Keratinocyte (primary cell): ENCODE results near the gene GOLGB1. TPM values are rescaled to one million over a fixed set of nuclear protein-coding genes. Genes with fewer than 3 reads are reported as not detected.

Experiments used
- DNase-seq: peaks from one replicate; pipeline ENCODE4 v3.0.0-alpha.2; 2011; ENCODE audit warnings: low read depth, missing footprints, low spot score
- FAIRE-seq: peaks from 2 replicates; lab custom pipeline; 2011; peaks lifted over from hg19 to GRCh38; lab: Jason Lieb, UNC
- H2AFZ ChIP-seq: 2 replicates; pipeline ENCODE4 v1.6.0; 2012; ENCODE audit warnings: low read length, control low read depth, inconsistent platforms; ENCODE audit not compliant: control insufficient read depth
- H3K27ac ChIP-seq: 2 replicates; pipeline ENCODE4 v1.5.1; 2011; ENCODE audit warnings: low read length; ENCODE audit not compliant: control insufficient read depth, insufficient read depth
- H3K27me3 ChIP-seq: 3 replicates; pipeline ENCODE4 v1.6.0; 2011; ENCODE audit warnings: low read length; ENCODE audit not compliant: control insufficient read depth, insufficient read depth; ENCODE audit errors: extremely low read depth
- H3K36me3 ChIP-seq, 2 experiments: 2 replicates in 1 of 2; 3 replicates in 1 of 2; pipeline ENCODE4 v1.5.1; 2011; ENCODE audit warnings: low read length in 2 of 2, mild to moderate bottlenecking in 1 of 2; ENCODE audit not compliant: control insufficient read depth in 2 of 2, insufficient read depth in 2 of 2; ENCODE audit errors: extremely low read depth in 1 of 2
- H3K4me1 ChIP-seq: 3 replicates; pipeline ENCODE4 v1.5.1; 2011; ENCODE audit warnings: low read length; ENCODE audit not compliant: control insufficient read depth, insufficient read depth; ENCODE audit errors: extremely low read depth
- H3K4me2 ChIP-seq: 3 replicates; pipeline ENCODE4 v1.6.0; 2011; ENCODE audit warnings: low read depth, low read length; ENCODE audit not compliant: control insufficient read depth, insufficient read depth; ENCODE audit errors: extremely low read depth
- H3K4me3 ChIP-seq, 3 experiments: fragments of 200-600 bp in 1 of 3; sonication (generic) in 1 of 3; 2 replicates in 2 of 3; 3 replicates in 1 of 3; pipeline ENCODE4 v1.5.1; 2011 to 2016; ENCODE audit warnings: low read length in 3 of 3, mild to moderate bottlenecking in 3 of 3, control low read depth in 2 of 3, inconsistent platforms in 1 of 3, low read depth in 1 of 3, mixed read lengths in 1 of 3, mixed run types in 1 of 3, moderate library complexity in 1 of 3; ENCODE audit not compliant: control insufficient read depth in 2 of 3, insufficient read depth in 2 of 3; ENCODE audit errors: extremely low read depth in 1 of 3
- H3K79me2 ChIP-seq: 2 replicates; pipeline ENCODE4 v1.6.0; 2012; ENCODE audit warnings: low read length; ENCODE audit not compliant: control insufficient read depth, insufficient read depth
- H3K9ac ChIP-seq: 3 replicates; pipeline ENCODE4 v1.6.0; 2011; ENCODE audit warnings: low read length; ENCODE audit not compliant: control insufficient read depth, insufficient read depth; ENCODE audit errors: extremely low read depth
- H3K9me1 ChIP-seq: 3 replicates; pipeline ENCODE4 v1.6.0; 2011; ENCODE audit warnings: low read length; ENCODE audit not compliant: control insufficient read depth, insufficient read depth; ENCODE audit errors: extremely low read depth
- H3K9me3 ChIP-seq: 2 replicates; pipeline ENCODE4 v1.5.1; 2012; ENCODE audit warnings: low read depth, low read length; ENCODE audit not compliant: control insufficient read depth
- H4K20me1 ChIP-seq: 3 replicates; pipeline ENCODE4 v1.6.0; 2011; ENCODE audit warnings: low read length; ENCODE audit not compliant: control insufficient read depth, insufficient read depth; ENCODE audit errors: extremely low read depth
- EZH2 ChIP-seq: IDR thresholded peaks from one replicate; pipeline ENCODE4 v1.6.1; 2012; ENCODE audit warnings: inconsistent platforms, mild to moderate bottlenecking, low read length, moderate library complexity
- dilution Hi-C: fragments of 300-500 bp; cut with MboI; formaldehyde crosslinking; loops from one replicate; pipeline ENCODE4 v1.7.0; 2020; ENCODE audit warnings: low sequenced_read_pairs; ENCODE audit not compliant: extremely low pct_ligation_motif_present
- polyA plus RNA-seq, 5 experiments: library from polyadenylated mRNA; depleted of rRNA in 3 of 5; stranded (reverse) in 3 of 5; stranded (forward) in 1 of 5; unstranded in 1 of 5; fragments of >200 nt; gene quantifications; 1 replicate in 1 of 5; 2 replicates in 3 of 5; 3 replicates in 1 of 5; pipeline versions ENCODE4 v1.2.1 to v1.2.3, GENCODE V29; 2011 to 2012; ENCODE audit warnings: missing spikeins in 2 of 5, low read depth in 1 of 5, low replicate concordance in 1 of 5
- TF ChIP-seq, protein P1 (sequence below), 3 experiments: IDR thresholded peaks in 1 of 3; conservative IDR thresholded peaks in 1 of 3; optimal IDR thresholded peaks in 1 of 3; 2 replicates in 2 of 3; 3 replicates in 1 of 3; pipeline versions ENCODE3 to v1.5.1; 2011; ENCODE audit warnings: low read length in 3 of 3, mild to moderate bottlenecking in 3 of 3, moderate library complexity in 2 of 3, control low read depth in 1 of 3, inconsistent platforms in 1 of 3; ENCODE audit not compliant: insufficient read depth in 2 of 3; ENCODE audit errors: extremely low read depth in 1 of 3

The GOLGB1 gene
- polyA plus RNA-seq, 1 donor (not counting 4 experiments of a cell fraction or from before 2014, with no cell fraction given) = 21.7 TPM

DNA sequence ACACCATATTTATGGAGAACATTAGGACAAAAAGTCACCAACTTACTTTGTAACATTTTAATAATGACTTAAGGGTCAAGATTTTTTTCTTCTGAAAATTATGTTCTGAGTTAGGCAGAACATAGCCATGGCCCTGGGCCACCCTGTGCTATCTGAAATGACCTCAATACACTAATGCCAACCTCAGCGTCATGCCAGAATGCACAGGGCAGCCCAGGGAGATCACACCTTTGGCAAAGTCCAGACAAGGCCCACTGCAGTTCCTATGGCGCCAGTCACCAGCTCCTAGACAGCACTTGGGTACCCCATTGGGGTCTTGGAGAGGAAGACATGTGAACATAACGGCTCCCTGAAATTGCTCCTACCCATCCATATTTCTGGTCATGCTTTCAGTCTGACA lies 121.9 kb downstream of the GOLGB1 start:
- no peaks in the 10 kb centered on the region for H3K9me3 ChIP-seq
- H4K20me1 ChIP-seq = no peaks in the 10 kb centered on the region
- no peaks in the 10 kb centered on the region for H3K9me1 ChIP-seq
- dilution Hi-C loops = no loop called here
- DNase-seq (no peak), FAIRE-seq (no peak)
- TF ChIP-seq EZH2 = no peak
- TF ChIP-seq, protein P1, sequence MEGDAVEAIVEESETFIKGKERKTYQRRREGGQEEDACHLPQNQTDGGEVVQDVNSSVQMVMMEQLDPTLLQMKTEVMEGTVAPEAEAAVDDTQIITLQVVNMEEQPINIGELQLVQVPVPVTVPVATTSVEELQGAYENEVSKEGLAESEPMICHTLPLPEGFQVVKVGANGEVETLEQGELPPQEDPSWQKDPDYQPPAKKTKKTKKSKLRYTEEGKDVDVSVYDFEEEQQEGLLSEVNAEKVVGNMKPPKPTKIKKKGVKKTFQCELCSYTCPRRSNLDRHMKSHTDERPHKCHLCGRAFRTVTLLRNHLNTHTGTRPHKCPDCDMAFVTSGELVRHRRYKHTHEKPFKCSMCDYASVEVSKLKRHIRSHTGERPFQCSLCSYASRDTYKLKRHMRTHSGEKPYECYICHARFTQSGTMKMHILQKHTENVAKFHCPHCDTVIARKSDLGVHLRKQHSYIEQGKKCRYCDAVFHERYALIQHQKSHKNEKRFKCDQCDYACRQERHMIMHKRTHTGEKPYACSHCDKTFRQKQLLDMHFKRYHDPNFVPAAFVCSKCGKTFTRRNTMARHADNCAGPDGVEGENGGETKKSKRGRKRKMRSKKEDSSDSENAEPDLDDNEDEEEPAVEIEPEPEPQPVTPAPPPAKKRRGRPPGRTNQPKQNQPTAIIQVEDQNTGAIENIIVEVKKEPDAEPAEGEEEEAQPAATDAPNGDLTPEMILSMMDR (optimal IDR thresholded peaks at IDR 0.05 in 1 of 3, IDR thresholded peaks at IDR 0.05 in 1 of 3, conservative IDR thresholded peaks at IDR 0.05 in 1 of 3; ENCODE audit: extremely low read depth in 1 of 3, insufficient read depth in 2 of 3, low read length in 3 of 3) = no peak
- H3K4me1 ChIP-seq = no peaks in the 10 kb centered on the region
- H3K36me3 ChIP-seq = no peaks in the 10 kb centered on the region
- H3K9ac ChIP-seq = no peak overlapping the region
- no peak overlapping the region for H3K27ac ChIP-seq
- H3K27me3 ChIP-seq = no peaks in the 10 kb centered on the region
- H2AFZ ChIP-seq = no peak overlapping the region
- no peaks in the 10 kb centered on the region for H3K79me2 ChIP-seq
- H3K4me3 ChIP-seq = no peak overlapping the region
- H3K4me2 ChIP-seq = no peak overlapping the region

DNA sequence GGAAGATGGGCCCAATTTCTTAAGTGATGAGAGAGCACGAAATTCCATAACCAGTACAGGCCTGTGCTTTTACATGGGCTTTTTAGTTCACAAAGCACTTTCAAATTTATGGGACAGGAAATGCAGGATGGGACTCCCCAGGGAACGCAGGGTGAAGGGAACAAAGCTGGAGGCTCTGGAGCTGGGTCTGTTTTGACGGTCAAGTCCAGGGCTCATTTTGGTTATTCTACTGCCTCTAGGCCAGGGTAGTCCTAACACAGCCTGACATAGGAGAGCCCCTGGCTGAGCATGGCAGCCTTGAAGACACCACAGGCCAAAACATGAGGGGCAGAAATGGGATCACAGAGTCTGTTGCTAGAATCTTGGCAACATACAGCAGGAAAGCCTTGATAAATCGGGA lies 122.3 kb downstream of the GOLGB1 start:
- Histone ChIP-seq H2AFZ (no peak overlapping the region), H3K36me3 (no peaks in the 10 kb centered on the region), H4K20me1 (no peaks in the 10 kb centered on the region), H3K9me1 (no peaks in the 10 kb centered on the region), H3K27me3 (no peaks in the 10 kb centered on the region), H3K9me3 (no peaks in the 10 kb centered on the region), H3K4me3 (no peak overlapping the region), H3K9ac (no peak overlapping the region), H3K27ac (no peak overlapping the region), H3K79me2 (no peaks in the 10 kb centered on the region), H3K4me1 (no peaks in the 10 kb centered on the region), H3K4me2 (no peak overlapping the region)
- FAIRE-seq (no peak), DNase-seq (no peak)
- dilution Hi-C loops = no loop called here
- TF ChIP-seq, protein P1 (optimal IDR thresholded peaks at IDR 0.05 in 1 of 3, IDR thresholded peaks at IDR 0.05 in 1 of 3, conservative IDR thresholded peaks at IDR 0.05 in 1 of 3; ENCODE audit: extremely low read depth in 1 of 3, insufficient read depth in 2 of 3, low read length in 3 of 3) = no peak
- TF ChIP-seq EZH2 = no peak
